ENCODE results near the gene TTLL9.
A peak's percentile ranks its signal among the peaks of the same experiment; 100 is the strongest.

GRCh38 chr20:31861385-31862156 is 8.9 kb upstream of the TTLL9 start:
- TF ChIP-seq CTCF (IDR thresholded peaks at IDR 0.05): no peak
- peak in 1 of 4 donors; percentile 13 for TF ChIP-seq POLR2A (IDR thresholded peaks at IDR 0.05)

All from esophagus squamous epithelium (tissue), 4 donors.